ENCODE data around the gene NPM1. TPM values are rescaled to one million over a fixed set of nuclear protein-coding genes. Genes with fewer than 3 reads are reported as not detected.

The NPM1 gene
- total RNA-seq, 1 donor: 1,271 TPM

- peaks cover 55% of the 10 kb centered on the region for H3K79me2 ChIP-seq (ENCODE audit: insufficient read depth, low read length)
- TF ChIP-seq CTCF (IDR thresholded peaks at IDR 0.05; ENCODE audit: extremely low read depth, low read depth, low read length): no peak
- H3K36me3 ChIP-seq (ENCODE audit: insufficient read depth, low read length): peaks cover 41% of the 10 kb centered on the region
- H3K4me2 ChIP-seq (ENCODE audit: insufficient read depth, low read length): peak overlapping the region; percentile 77
- peak overlapping the region; percentile 93 for H3K4me3 ChIP-seq (ENCODE audit: insufficient read depth, low read length)
- H4K20me1 ChIP-seq (ENCODE audit: insufficient read depth, low read length): peaks cover 52% of the 10 kb centered on the region
- DNase-seq (ENCODE audit: insufficient read length, low spot score, missing footprints): peak; percentile 90
- peak overlapping the region; percentile 89 for H3K27ac ChIP-seq (ENCODE audit: low read depth, low read length)
- H2AFZ ChIP-seq (ENCODE audit: low read length): no peak overlapping the region
- H3K27me3 ChIP-seq (ENCODE audit: insufficient read depth, low read length): no peaks in the 10 kb centered on the region
- no peaks in the 10 kb centered on the region for H3K9me3 ChIP-seq (ENCODE audit: low read depth, low read length)
- H3K4me1 ChIP-seq (ENCODE audit: insufficient read depth, low read length): peaks cover 21% of the 10 kb centered on the region
Measured at GRCh38 chr5:171387970-171388815, 544 bp downstream of the NPM1 start.

GRCh38 chr5:171388816-171389168 lies 1.1 kb downstream of the NPM1 start:
- Histone ChIP-seq H3K27me3 (ENCODE audit: insufficient read depth, low read length) (no peaks in the 10 kb centered on the region), H2AFZ (ENCODE audit: low read length) (no peak overlapping the region), H4K20me1 (ENCODE audit: insufficient read depth, low read length) (peaks cover 58% of the 10 kb centered on the region), H3K27ac (ENCODE audit: low read depth, low read length) (peak overlapping the region; percentile 89), H3K4me3 (ENCODE audit: insufficient read depth, low read length) (peak overlapping the region; percentile 93), H3K79me2 (ENCODE audit: insufficient read depth, low read length) (peaks cover 61% of the 10 kb centered on the region), H3K36me3 (ENCODE audit: insufficient read depth, low read length) (peaks cover 47% of the 10 kb centered on the region), H3K4me1 (ENCODE audit: insufficient read depth, low read length) (peaks cover 21% of the 10 kb centered on the region), H3K4me2 (ENCODE audit: insufficient read depth, low read length) (peak overlapping the region; percentile 77), H3K9me3 (ENCODE audit: low read depth, low read length) (no peaks in the 10 kb centered on the region)
- TF ChIP-seq CTCF (IDR thresholded peaks at IDR 0.05; ENCODE audit: extremely low read depth, low read depth, low read length): no peak
- no peak for DNase-seq (ENCODE audit: insufficient read length, low spot score, missing footprints)

GRCh38 chr5:171390883-171391677 lies 3.4 kb downstream of the NPM1 start:
- H3K9me3 ChIP-seq (ENCODE audit: low read depth, low read length): no peaks in the 10 kb centered on the region
- DNase-seq (ENCODE audit: insufficient read length, low spot score, missing footprints): no peak
- H3K4me1 ChIP-seq (ENCODE audit: insufficient read depth, low read length): peaks cover 21% of the 10 kb centered on the region
- peaks cover 79% of the 10 kb centered on the region for H4K20me1 ChIP-seq (ENCODE audit: insufficient read depth, low read length)
- H3K27ac ChIP-seq (ENCODE audit: low read depth, low read length): peak overlapping the region; percentile 25
- peak overlapping the region; percentile 77 for H3K4me2 ChIP-seq (ENCODE audit: insufficient read depth, low read length)
- H3K4me3 ChIP-seq (ENCODE audit: insufficient read depth, low read length): peak overlapping the region; percentile 93
- peaks cover 69% of the 10 kb centered on the region for H3K36me3 ChIP-seq (ENCODE audit: insufficient read depth, low read length)
- no peak overlapping the region for H2AFZ ChIP-seq (ENCODE audit: low read length)
- no peaks in the 10 kb centered on the region for H3K27me3 ChIP-seq (ENCODE audit: insufficient read depth, low read length)
- H3K79me2 ChIP-seq (ENCODE audit: insufficient read depth, low read length): peaks cover 84% of the 10 kb centered on the region
- TF ChIP-seq CTCF (IDR thresholded peaks at IDR 0.05; ENCODE audit: extremely low read depth, low read depth, low read length): no peak
